ENCODE data around the gene TBX1.

Gene TBX1

DNA sequence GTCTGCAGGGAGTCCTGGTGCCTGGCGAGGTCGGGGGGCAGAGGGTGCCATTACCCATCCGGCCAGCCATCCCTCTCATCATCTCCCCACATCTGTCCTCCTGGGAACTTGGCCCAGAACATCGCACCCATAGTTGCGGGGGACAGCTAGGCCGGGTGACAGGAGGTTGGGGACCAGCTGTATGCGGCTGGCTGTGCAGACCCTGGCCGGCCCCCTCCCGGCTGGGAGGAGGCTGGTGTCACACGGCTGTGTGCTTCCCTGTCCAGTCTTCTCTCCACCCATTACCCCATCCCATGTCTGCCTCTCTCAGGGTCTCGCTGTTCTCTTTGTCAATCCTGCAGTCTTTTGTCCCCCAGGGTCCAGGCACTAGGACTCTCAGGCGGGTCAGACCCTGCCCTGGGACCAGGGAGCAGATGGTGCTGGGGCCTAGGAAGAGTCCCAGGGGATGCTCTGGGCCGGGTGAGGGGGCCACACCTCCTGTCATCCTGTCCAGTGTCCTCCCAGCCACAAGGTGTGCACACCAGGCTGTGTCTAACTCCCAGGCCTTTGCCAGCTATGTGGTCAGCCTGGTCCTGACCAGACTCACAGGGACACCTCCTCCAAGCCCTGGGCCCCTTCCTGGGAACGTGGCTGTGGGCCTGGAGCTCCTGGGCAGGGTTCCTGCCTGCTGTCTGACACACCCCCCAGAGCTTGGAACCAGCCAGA is 6.4 kb upstream of the TBX1 start:
- DNase-seq (ENCODE audit: low spot score) = no peak

DNA sequence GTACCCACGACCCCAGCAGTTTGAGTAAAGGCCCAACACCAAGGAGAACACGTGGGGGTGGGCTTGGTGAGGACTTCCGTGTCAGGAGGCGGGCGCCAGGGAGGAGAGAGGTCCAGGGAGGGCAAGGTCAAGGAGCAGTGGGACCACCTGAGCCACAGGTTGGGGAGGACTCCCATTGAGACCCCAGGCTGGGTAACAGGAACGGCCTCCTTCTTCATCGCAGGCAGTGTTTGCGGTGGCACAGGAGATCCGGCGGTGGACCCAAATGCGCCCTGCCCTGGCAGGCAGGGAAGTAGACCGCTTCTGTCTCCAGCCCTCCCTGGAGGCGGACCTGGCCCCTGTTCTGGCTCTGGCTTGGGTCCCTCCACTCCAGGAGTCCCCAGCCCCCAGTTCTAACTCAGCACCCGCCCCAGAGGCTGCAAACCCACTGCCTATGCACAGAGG is 5.9 kb upstream of the TBX1 start:
- DNase-seq (ENCODE audit: low spot score) = no peak

- DNase-seq (ENCODE audit: low spot score) = no peak
These were observed 5.3 kb upstream of the TBX1 start for GRCh38 chr22:19755145-19755710.

- DNase-seq (ENCODE audit: low spot score) = no peak
These were observed 4.8 kb upstream of the TBX1 start for GRCh38 chr22:19755722-19756287.

DNA sequence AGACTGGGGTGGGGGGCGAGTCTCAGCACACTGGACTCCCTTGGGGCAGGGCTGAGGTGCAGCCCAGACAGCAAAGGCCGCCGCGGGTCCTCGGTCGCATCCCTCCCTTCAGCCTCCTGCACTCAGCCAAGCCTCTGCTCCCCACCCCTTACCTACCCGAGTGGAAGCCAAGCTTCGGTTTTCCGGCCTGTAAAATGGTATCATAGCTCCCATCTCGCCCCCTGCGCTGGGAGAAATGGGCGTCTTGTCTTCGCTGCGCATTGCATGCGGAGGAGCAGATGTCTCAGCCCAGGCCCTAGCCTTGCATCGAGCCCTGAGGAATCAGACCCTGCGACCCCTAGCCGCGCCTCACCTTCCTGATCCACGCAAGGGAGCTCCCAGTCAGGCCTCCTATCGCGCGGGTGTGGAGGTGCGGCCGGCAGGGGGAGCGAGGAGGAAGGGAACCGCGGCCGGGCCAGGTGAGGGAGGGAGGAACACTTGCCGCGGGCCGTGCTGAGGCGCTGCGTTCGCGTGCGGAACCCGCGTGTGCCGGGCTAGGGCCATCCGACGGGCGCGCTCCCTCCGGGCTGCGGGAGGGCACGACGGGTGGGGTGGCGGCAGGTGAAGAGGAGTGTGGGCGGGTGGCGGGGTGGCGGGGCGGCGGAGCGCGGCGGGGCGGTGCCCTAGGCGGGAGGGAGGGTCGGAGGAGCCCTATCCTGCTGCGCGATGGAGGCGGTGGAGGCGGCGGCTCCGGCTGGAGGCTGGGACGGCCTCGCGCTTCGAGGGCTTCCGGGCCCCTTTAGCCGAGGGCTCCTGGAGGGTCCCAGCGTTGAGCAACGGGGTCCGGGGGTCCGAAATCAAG is 4.1 kb upstream of the TBX1 start:
- no peak for DNase-seq (ENCODE audit: low spot score)

GRCh38 chr22:19757140-19757984 is 3.2 kb upstream of the TBX1 start:
- no peak for DNase-seq (ENCODE audit: low spot score)

DNA sequence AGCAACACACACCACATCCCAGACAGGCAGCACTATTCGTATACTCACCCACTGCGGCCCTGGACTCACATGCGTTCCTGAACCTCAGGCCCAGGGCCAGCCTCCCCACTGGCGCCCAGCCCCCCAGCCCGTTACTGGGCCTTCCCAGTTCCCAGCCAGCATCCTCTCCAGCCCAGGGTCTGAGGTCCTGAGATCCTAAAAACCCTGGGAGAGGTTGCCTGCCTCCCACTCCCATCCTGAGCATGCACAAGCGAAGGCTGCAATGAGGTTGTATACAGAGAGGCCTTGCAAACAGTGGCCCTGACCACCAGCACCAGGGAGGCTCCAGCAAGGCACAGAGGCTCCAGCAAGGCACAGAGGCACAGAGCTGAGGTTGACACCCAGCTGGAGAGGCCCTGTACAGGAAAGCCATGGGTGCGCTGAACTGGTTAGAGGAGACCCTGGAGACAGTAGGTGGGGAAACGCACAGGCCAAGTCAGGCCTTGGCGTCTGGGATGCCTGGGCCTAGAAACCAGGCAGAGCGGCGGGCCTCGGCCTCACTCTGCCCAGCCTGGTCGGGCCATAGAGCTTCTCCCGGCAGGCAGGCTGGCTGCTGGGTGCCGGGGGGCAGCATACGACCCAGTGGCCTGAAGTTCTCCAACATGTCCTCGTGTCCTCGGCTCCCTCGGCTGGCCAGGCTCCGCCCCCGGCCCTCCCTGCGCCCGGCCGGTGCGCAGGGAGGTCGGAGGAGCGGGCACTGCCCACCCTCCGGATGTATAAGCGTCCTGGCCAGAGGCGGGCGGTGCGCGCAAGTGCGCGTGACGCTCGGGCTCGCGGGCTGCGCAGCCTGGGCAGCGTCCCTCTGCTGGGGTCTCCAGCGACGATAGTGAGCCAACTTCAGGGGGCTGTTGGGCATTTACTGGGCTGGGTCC is 2.3 kb upstream of the TBX1 start:
- no peak for DNase-seq (ENCODE audit: low spot score)

DNA sequence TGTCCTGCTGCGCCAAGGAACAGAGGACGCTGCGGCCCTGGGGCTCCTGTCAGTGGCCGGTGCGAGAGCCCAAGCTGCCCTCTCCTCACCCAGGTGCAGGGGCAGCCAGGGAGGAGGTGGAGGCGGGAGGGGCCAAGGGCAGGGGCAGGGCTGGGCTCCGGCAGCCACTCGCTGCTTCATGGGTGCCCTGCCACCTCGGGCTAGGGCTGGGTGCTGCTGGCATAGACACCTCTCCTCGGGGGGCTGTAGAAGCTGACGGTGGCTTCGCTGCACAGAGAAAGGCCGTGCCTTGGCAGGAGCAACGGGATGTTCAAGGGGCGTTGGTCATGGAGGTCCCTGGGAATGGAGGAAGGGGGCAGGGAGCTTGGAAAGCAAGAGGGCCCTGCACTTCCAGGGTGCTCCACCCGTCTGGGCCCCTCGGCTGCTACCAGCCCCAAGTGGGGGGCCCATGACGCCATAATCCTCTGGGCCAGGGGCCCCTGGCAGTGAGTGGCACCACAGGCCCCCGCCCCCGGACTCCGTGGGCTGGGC is 1.6 kb upstream of the TBX1 start:
- DNase-seq (ENCODE audit: low spot score) = no peak

GRCh38 chr22:19759427-19760057 is 1.0 kb upstream of the TBX1 start:
- no peak for DNase-seq (ENCODE audit: low spot score)

DNA sequence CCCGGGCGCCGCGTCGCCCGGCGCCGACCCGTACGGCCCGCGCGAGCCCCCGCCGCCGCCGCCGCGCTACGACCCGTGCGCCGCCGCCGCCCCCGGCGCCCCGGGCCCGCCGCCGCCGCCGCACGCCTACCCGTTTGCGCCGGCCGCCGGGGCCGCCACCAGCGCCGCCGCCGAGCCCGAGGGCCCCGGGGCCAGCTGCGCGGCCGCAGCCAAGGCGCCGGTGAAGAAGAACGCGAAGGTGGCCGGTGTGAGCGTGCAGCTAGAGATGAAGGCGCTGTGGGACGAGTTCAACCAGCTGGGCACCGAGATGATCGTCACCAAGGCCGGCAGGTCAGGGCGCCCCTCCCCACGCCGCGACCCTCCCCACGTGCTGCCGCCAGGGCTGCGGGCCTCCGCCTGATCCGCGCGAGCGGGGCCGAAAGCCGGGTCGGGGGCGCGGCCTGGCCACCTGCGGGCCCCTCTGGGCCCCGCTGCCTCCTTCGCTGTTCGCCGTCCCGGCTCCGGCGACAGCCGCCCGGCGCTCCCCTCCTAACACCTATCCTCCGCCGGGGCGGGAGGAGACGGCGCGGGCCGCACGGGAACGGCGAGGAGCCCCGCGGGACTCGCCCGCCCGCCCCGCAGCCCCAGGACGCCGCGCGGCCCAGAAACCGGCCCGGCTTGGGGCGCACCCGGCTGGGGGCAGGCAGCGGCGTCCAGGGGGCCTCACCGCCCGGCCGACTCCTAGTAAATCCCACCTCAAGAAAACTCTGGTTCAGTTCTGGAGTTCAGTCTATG is 560 bp downstream of the TBX1 start:
- DNase-seq (ENCODE audit: low spot score) = no peak

- DNase-seq (ENCODE audit: low spot score) = no peak
These were observed 1.4 kb downstream of the TBX1 start for GRCh38 chr22:19761725-19762567.

GRCh38 chr22:19762568-19763457 is 2.2 kb downstream of the TBX1 start:
- DNase-seq (ENCODE audit: low spot score) = no peak

- DNase-seq (ENCODE audit: low spot score) = no peak
These were observed 3.1 kb downstream of the TBX1 start for GRCh38 chr22:19763458-19764298.

GRCh38 chr22:19764299-19764593 is 3.7 kb downstream of the TBX1 start:
- DNase-seq (ENCODE audit: low spot score) = no peak

DNA sequence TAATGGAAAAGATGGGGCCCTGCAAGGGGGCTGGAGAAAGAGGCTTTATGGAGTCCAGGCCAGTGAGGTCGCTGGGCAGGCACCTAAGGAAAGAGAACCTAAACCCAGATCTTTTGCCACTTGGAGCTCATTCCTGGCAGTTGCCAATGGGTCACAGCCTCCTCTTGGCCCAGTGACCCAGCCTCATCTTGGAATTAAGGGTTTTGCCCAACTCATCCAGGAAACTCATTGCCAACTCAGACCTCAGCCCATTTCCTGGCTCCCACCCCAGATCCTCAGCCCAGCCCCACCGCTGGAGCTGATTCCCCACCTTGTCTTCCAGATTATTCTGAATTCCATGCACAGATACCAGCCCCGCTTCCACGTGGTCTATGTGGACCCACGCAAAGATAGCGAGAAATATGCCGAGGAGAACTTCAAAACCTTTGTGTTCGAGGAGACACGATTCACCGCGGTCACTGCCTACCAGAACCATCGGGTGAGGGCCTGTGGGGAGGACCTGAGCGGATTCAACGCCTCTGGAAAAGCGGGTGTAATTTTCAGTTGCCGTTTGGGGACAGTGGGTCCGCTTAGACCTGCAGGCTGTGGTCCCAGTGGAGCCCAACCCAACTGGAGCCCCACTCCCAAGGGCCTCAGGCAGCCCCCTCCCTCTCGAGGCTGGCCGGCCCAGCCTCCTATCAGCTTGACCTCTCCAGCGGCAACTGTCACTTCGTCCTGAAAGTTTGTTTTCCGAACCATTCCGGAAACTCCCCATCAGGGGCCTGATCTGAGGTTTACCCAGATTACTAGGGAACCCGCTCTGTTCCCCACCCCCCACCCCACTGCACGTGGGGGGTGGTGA is 4.3 kb downstream of the TBX1 start:
- no peak for DNase-seq (ENCODE audit: low spot score)

All from hepatic stellate cell (primary cell).